ENCODE results near the gene STAU1.
"Not testable (repeated sequence)": the region's sequence is repeated elsewhere in the genome, so short reads cannot be mapped to it uniquely, and the experiment has no call there.

Gene STAU1

DNA sequence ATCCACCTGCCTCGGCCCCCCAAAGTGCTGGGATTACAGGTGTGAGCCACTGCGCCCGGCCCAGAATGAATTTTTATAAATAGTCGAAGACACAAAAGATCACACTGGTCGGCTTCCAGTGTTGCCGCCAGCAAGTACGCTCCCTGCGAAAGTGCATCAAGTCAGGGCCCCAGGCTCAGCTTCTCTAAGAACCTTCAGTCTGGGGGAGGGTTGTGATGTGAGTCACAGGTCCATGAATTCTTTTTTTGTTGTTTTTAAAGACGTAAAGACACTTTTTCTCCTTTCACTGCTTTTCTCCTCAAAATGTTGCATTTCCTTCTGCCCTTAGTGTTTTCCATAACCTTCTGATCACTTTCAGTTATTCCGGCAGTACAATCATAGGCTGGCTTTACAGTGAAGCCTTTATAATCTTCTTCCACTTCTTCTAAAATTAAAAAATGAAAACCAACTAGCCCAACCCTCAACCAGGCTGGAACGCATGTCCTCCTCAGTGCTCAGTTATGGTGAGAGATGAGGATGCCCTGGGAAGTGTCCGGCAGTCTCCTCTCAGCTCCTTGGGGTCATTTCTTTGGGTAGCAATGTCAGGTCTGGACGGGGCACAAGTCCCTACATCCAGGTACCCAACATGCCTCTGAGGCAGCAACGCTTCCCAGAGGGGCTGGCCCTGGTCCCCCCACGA is 75.4 kb downstream of the STAU1 start:
- DNase-seq, result no peak

DNA sequence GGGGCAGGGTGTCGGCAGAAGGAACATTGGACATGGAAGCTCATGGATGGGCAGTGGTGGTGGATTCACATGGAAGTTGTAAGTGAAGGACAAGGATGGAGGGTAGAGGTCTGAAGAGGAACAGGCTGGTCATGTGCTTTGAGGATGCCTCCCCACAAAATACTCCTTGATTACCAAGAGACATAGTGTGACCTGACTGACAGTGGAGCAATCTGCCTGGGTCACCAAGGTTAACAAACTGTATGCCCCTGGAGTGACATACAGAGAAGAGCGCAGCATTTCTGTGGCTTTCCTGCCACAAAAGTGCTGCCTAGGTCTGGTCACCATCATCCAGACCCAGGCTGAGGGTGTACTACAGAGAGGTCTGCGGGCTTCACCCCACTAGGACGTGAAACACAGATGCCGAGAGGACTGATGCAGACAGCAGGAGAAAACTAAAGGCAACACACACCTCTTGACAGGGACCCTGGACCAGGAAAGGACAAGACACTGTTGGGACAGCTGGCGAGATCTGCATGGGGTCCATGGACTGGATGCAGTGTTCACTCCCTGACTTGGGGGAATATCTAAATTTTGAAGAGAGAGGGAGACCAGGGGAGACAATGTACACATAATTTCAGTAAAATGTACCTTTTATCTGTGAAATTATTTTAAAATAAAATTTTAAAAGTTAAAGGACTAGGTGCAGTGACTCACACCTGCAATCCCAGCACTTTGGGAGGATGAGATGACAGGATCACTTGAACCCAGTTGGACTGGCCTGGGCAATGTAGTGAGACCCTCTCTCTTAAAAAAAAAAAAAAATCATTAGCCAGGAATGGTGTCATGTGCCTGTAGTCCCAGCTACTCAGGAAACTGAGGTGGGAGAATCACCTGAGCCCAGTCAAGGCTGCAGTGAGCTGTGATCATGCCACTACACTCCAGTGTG is 77.1 kb downstream of the STAU1 start:
- no peak for DNase-seq

DNA sequence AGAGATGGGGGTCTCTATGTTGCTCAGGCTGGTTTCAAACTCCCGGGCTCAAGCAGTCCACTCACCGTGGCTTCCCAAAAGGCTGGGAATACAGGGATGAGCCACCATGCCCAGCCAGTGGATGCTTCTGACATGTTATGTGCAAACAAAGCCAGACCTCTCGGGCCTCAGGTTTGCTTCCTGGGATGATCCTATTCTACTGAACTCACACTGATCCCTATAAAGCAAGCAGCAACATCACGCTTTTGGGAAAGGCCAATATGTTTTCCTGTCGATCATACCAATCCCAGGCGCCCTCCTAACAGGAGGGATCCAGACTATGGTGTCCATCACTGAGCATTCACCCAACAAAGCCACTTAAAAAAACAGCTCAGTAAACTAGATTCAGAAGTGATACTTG is 81.8 kb downstream of the STAU1 start:
- no peak for DNase-seq

DNA sequence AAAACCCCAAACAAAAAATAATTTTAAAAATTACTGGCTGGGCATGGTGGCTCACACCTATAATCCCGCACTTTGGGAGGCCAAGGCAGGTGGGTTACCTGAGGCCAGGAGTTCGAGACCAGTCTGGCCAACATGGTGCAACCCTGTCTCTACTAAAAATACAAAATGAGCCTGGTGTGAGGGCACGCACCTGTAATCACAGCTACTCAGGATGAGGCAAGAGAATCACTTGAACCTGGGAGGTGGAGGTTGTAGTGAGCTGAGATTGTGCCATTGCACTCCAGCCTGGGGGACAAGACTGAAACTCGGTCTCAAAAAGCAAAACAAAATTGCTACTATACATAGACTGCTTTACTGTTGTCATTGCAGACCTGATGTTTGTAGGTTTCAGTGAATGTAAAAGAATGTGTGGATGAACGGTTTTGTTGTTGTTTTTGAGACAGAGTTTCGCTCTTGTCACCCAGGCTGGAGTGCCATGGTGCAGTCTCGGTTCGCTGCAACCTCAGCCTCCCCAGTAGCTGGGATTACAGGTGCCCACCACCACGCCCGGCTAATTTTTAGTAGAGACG is 83.1 kb downstream of the STAU1 start:
- DNase-seq, result not testable (repeated sequence)

DNA sequence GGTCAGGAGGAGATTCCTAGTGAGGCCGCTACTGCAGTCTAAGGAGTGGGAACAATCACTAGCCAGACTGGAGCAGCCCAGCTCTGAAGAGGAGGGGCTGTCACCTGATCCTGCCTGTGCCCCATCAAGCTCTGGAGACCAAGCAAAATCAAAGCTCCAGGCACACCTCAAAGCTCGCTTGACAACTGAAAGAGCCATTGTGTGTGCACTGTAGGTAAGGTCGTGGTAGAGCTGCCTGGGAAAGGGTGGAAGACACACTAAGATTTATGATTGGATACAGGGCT is 83.8 kb downstream of the STAU1 start:
- peak in 1 of 2 experiments; percentile 20 for DNase-seq

DNA sequence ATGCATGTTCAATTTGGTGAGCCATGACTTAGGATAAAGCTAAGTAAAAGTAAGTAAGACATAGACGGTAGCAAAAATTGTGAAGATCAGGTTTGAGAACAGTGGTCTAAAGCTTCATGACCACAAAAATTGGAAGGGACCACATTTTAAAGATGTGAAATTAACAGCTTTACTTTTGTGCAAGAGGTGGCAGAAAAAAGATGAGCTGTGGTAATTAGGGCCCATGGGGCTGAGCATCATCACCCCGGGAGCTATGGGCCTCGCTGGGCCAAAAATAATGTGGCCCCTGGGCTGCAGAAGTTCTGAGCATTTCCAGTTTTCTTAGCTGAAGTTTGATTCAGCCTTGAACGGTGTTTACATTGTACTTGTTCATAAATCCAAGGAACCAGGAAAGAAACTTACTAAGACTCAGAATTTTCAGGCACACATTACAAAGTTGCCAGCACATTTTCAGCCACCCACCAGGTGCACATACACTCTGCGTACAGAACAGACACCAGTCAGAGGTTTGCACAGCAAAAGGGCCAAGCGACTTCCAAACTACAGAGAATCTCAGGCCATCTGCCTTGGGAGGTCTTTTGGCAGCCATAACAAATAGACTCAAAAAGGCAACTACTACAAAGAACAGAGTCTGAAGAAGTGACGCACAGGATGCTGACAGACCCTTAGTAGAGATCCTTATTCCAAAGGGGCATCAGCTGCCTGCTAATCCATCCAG is 84.3 kb downstream of the STAU1 start:
- no peak for DNase-seq

DNA sequence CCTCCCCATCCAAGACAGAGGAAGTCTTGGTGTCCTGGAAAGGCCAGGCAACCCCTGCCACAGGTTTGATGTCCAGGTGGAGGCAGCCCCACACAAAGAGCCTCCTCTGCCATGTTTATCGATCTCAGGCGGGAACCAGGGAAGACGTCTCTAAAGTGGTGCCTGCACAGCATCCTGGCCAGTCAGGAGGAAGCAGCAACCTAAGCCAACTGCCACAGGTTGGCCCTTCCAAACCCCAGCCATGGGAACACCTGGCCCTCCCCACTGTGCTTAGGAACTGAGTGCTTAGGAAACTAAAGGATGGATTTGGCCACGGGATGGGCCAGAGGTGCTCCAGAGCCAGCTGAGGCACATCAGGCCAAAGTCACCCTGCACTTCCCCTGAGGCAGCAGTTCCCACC is 85.1 kb downstream of the STAU1 start:
- DNase-seq, result no peak

DNA sequence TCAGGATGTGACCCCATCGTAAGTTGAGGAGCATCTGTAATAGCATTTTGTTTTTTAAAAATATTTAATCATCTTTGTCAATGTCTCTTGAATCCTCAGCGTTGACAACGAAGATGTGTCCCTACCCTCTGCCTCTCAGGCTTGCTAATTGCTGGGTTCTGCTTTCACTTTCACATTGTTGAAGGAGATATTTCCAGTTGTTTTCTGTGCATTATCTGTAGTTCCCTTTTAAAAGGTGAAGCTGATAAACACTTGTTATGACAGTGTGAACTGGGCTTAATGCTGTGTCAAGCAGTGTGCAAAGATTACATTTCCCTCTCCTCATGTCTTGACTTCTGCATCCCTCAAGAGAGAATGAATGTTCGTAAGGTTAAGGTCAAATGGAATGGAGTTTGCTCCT is 87.2 kb downstream of the STAU1 start:
- no peak for DNase-seq

DNA sequence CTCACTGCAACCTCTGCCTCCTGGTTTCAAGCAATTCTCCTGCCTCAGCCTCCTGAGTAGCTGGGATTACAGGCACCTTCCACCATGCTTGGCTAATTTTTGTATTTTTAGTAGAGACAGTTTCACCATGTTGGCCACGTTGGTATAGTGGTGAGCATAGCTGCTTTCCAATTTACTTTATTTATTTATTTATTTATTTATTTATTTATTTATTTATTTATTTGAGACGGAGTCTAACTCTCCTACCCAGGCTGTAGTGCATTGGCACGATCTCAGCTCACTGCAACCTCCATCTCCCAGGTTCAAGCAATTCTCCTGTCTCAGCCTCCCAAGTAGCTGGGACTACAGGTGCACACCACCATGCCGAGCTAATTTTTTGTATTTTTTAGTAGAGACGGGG is 87.8 kb downstream of the STAU1 start:
- DNase-seq, result not testable (repeated sequence)

DNA sequence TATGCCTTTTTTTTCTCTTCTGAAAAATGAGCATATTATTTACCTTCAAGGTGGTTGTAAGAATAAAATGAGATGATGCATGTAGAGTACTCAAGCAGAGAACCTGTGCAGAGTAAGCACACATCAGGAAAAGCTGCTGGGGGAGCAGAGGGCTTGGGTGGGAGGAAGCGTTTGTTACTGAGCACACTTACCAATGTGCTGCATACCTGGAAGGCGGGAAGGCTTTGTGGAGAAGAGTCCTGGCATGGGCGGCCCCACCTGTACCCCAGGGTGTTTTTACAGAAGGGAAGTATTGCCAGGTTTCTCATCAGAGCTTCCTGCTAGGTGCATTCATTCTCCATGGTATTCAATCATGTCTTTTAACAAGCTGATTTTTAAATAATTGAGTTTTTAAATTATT is 89.1 kb downstream of the STAU1 start:
- no peak for DNase-seq

DNA sequence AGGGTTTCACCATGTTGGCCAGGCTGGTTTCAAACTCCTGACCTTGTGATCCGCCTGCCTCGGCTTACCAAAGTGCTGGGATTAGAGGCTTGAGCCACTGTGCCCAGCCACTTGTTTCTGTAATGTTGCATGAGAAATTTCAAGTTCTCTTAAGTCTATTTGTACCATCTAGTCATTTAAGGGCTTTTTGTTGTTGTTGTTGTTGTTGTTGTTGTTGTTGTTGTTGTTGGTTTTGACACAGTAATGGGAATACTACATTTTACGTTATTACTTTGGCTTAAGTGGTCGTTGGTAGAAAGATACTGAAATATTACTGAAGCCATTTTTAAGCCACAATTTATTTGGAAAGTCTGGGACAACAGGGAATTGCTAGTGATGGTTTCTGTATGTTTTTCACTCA is 90.0 kb downstream of the STAU1 start:
- DNase-seq, result no peak

DNA sequence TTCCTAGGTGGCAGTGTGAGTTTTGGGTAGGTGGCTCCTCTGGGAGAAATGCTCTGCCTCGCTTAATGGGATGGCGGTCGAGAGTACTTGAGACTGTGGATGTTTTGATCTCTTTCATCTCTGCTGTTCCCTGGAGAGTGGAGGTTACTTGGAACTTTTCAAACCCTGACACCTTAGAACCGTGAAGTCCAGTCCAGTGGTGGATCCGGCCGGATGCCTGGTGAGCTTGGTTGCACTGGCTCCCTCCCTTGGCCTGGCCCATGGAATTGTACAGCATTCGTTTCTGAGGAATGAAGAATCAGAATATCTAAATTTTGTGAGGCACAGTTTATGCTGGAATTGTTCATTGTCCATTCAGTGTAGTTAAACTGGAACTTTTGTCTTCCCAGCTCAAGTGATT is 91.0 kb downstream of the STAU1 start:
- DNase-seq, result no peak

DNA sequence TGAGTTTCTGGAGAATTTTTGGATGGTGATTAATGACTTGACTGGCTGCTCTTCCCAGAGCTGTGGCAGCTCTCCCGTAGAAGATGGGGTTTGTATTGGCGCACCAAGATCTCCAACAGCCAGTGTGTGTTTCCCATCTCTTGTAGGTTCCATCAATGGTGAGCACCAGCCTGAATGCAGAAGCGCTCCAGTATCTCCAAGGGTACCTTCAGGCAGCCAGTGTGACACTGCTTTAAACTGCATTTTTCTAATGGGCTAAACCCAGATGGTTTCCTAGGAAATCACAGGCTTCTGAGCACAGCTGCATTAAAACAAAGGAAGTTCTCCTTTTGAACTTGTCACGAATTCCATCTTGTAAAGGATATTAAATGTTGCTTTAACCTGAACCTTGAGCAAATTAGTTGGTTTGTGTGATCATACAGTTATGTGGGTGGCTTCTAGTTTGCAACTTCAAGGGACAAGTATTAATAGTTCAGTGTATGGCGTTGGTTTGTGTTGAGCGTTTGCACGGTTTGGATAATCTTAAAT is 91.9 kb downstream of the STAU1 start:
- no peak for DNase-seq

DNA sequence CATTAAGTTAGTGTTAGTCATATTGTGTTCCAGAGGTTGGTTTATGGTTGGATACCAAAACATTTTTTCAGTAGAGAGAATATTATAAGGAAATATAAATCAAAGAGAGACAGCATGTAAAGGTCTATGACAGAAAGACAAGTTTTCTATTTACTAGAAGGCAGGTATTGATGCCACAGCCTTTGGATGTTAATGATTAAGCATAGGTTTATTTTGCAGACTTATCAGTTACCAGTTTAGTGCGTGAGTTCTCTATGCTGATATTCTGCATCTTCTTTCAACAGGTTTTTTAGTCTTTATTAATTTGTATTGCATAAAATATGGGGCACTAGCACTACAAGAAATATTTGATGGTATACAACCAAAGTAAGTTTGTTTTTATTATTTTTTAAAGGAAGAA is 96.4 kb downstream of the STAU1 start:
- DNase-seq, result no peak

DNA sequence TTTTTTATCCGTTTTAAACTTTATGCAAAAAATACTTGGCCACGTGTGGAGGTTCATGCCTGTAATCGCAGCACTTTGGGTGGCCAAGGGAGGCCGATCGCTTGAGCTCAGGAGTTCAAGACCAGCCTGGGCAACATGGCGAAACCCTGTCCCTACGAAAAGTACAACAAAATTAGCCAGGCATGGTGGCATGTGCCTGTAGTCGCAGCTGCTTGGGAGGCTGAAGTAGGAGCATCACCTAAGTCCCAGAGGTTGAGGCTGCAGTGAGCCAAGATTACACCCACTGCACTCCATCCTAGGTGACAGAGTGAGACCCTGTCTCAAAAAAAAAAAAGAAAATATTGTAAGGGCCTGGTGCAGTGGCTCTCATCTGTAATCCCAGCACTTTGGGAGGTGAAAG is 97.0 kb downstream of the STAU1 start:
- DNase-seq, result no peak

DNA sequence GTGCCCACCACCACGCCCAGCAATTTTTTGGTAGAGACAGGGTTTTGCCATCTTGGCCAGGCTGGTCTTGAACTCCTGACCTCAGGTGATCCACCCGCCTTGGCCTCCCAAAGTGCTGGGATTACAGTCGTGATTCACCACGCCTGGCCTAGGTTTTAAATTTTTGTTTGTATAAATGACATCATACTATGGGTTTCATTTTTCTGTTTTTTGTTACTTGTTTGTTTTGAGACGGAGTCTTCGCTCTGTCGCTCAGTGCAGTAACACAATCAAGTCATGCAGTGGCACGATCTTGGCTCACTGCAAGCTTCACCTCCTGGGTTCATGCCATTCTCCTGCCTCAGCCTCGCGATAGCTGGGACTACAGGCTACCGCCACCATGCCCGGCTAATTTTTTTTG is 105.8 kb downstream of the STAU1 start:
- DNase-seq, result not testable (repeated sequence)

DNA sequence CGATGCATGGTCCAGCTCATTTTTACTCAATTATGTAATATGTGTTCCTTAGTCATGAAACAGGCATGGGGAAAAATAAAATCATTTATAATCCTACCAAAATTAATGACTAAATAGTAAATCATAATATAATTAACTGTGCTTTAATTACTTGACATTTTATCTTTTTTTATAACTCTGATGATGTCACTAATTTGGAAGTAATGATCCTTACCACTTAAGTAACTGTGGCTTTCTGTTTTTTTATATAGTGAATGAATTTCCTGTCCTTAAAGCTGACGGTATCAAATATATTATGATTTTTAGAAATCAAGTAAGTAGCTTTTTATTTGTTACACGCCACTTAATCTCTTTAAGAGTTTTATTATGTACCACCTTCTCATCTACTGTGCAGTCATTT is 109.8 kb downstream of the STAU1 start:
- no peak for DNase-seq

DNA sequence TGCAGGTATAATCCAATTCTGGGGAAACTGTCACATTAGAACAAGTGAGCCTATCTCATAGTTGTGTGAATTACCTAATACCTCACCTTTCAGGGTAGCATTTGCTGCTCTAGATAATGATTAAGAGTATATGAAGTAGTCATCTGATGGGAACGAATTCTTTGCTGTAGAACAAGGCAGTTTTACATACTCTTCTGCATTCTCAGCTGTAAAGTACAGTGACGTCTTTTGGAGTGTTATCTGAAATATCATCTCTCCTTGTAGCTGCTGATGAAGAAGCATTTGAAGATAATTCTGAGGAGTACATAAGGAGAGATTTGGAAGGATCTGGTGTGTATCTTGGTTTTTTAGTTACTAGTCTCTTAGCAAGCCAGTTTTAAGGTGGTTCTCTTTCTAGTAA is 113.6 kb downstream of the STAU1 start:
- no peak for DNase-seq
